ENCODE data around the gene PHPT1. TPM values are rescaled to one million over a fixed set of nuclear protein-coding genes. Genes with fewer than 3 reads are reported as not detected.

The PHPT1 gene
- total and polyA plus RNA-seq, 2 experiments from 2014 or later = 86.2 to 437 TPM

- Histone ChIP-seq H3K27ac (ENCODE audit: low read depth) (no peak overlapping the region), H3K4me2 (peak overlapping the region; percentile 87), H3F3A (replicated peaks; ENCODE audit: low read depth) (no peaks in the 10 kb centered on the region), H3K9me2 (ENCODE audit: insufficient read depth) (no peaks in the 10 kb centered on the region), H3K36me3 (ENCODE audit: insufficient read depth) (no peaks in the 10 kb centered on the region), H3K4me1 (ENCODE audit: insufficient read depth) (peaks cover 7% of the 10 kb centered on the region), H4K20me1 (replicated peaks; ENCODE audit: insufficient read depth) (peaks cover 32% of the 10 kb centered on the region), H3K4me3 (peak overlapping the region; percentile 91), H3K79me2 (replicated peaks; ENCODE audit: insufficient read depth) (peaks cover 50% of the 10 kb centered on the region), H2AFZ (no peak overlapping the region), H3K27me3 (ENCODE audit: insufficient read depth) (no peaks in the 10 kb centered on the region)
- Mint-ChIP-seq H3K27ac (0 out of 2 replicates have a peak overlapping the region, but pooled peaks have one; percentile 13), H3K9me3 (no peaks in the 10 kb centered on the region), H3K36me3 (ENCODE audit: low read depth) (0 out of 3 replicates have a peak, but pooled peaks cover 2% of the 10 kb centered on the region), H3K27me3 (ENCODE audit: insufficient read depth, low read depth, poor library complexity) (peaks cover 17% of the 10 kb centered on the region), H3K4me3 (peak overlapping the region; percentile 78), H3K4me1 (peaks cover 7% of the 10 kb centered on the region; the same call in 2 of the 3 replicates)
- ATAC-seq (peak; percentile 65), DNase-seq (ENCODE audit: low spot score) (peak; percentile 74)
- TF ChIP-seq EZH2phosphoT487 (IDR thresholded peaks at IDR 0.05; ENCODE audit: unreplicated experiment) (no peak), STAT1 (IDR thresholded peaks at IDR 0.05; ENCODE audit: unreplicated experiment) (no peak), EZH2 (IDR thresholded peaks at IDR 0.05; ENCODE audit: low read depth, unreplicated experiment) (no peak), CREB1 (CRISPR knock-in tag; IDR thresholded peaks at IDR 0.05; ENCODE audit: low read depth) (no peak), NANOG (IDR thresholded peaks at IDR 0.05; ENCODE audit: borderline replicate concordance) (no peak), JUNB (IDR thresholded peaks at IDR 0.05; ENCODE audit: unreplicated experiment) (no peak)
These were observed 37.7 kb downstream of the PHPT1 start for GRCh38 chr9:136886610-136887597.

DNA sequence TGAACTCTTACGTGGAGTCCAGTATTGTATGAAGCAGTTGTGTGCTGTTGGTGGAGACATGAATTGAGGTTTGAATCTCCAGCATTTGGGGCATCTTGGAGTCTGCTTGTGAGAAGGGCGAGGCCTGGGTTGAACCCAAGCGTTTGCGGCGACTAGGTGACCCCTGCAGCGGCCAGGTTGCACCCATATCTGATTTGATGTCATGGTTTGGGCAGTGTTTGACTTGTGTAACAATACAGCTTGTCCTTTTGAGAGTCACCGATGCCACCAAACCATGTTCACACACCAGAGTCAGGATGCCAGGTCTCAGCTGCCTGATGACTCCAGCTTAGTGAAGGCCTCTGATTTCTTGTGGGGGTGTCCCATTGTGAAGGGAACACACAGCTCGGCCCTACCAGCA lies 39.2 kb downstream of the PHPT1 start:
- peaks cover 47% of the 10 kb centered on the region for H4K20me1 ChIP-seq (replicated peaks; ENCODE audit: insufficient read depth)
- H3K9me3 Mint-ChIP-seq = no peaks in the 10 kb centered on the region
- H3K79me2 ChIP-seq (replicated peaks; ENCODE audit: insufficient read depth) = peaks cover 66% of the 10 kb centered on the region
- TF ChIP-seq STAT1 (IDR thresholded peaks at IDR 0.05; ENCODE audit: unreplicated experiment) (no peak), POLR2AphosphoS5 (IDR thresholded peaks at IDR 0.05; ENCODE audit: low read depth) (no peak), CREB1 (CRISPR knock-in tag; IDR thresholded peaks at IDR 0.05; ENCODE audit: low read depth) (no peak), JUNB (IDR thresholded peaks at IDR 0.05; ENCODE audit: unreplicated experiment) (no peak), EZH2phosphoT487 (IDR thresholded peaks at IDR 0.05; ENCODE audit: unreplicated experiment) (no peak), EZH2 (IDR thresholded peaks at IDR 0.05; ENCODE audit: low read depth, unreplicated experiment) (no peak), ZNF331 (CRISPR knock-in tag; IDR thresholded peaks at IDR 0.05; ENCODE audit: low read depth) (no peak), REST (IDR thresholded peaks at IDR 0.05; ENCODE audit: unreplicated experiment) (no peak)
- TF ChIP-seq, protein P1, sequence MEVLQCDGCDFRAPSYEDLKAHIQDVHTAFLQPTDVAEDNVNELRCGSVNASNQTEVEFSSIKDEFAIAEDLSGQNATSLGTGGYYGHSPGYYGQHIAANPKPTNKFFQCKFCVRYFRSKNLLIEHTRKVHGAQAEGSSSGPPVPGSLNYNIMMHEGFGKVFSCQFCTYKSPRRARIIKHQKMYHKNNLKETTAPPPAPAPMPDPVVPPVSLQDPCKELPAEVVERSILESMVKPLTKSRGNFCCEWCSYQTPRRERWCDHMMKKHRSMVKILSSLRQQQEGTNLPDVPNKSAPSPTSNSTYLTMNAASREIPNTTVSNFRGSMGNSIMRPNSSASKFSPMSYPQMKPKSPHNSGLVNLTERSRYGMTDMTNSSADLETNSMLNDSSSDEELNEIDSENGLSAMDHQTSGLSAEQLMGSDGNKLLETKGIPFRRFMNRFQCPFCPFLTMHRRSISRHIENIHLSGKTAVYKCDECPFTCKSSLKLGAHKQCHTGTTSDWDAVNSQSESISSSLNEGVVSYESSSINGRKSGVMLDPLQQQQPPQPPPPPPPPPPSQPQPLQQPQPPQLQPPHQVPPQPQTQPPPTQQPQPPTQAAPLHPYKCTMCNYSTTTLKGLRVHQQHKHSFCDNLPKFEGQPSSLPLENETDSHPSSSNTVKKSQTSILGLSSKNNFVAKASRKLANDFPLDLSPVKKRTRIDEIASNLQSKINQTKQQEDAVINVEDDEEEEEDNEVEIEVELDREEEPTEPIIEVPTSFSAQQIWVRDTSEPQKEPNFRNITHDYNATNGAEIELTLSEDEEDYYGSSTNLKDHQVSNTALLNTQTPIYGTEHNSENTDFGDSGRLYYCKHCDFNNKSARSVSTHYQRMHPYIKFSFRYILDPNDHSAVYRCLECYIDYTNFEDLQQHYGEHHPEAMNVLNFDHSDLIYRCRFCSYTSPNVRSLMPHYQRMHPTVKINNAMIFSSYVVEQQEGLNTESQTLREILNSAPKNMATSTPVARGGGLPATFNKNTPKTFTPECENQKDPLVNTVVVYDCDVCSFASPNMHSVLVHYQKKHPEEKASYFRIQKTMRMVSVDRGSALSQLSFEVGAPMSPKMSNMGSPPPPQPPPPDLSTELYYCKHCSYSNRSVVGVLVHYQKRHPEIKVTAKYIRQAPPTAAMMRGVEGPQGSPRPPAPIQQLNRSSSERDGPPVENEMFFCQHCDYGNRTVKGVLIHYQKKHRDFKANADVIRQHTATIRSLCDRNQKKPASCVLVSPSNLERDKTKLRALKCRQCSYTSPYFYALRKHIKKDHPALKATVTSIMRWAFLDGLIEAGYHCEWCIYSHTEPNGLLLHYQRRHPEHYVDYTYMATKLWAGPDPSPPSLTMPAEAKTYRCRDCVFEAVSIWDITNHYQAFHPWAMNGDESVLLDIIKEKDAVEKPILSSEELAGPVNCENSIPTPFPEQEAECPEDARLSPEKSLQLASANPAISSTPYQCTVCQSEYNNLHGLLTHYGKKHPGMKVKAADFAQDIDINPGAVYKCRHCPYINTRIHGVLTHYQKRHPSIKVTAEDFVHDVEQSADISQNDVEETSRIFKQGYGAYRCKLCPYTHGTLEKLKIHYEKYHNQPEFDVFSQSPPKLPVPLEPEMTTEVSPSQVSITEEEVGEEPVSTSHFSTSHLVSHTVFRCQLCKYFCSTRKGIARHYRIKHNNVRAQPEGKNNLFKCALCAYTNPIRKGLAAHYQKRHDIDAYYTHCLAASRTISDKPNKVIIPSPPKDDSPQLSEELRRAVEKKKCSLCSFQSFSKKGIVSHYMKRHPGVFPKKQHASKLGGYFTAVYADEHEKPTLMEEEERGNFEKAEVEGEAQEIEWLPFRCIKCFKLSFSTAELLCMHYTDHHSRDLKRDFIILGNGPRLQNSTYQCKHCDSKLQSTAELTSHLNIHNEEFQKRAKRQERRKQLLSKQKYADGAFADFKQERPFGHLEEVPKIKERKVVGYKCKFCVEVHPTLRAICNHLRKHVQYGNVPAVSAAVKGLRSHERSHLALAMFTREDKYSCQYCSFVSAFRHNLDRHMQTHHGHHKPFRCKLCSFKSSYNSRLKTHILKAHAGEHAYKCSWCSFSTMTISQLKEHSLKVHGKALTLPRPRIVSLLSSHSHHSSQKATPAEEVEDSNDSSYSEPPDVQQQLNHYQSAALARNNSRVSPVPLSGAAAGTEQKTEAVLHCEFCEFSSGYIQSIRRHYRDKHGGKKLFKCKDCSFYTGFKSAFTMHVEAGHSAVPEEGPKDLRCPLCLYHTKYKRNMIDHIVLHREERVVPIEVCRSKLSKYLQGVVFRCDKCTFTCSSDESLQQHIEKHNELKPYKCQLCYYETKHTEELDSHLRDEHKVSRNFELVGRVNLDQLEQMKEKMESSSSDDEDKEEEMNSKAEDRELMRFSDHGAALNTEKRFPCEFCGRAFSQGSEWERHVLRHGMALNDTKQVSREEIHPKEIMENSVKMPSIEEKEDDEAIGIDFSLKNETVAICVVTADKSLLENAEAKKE (CRISPR knock-in tag; IDR thresholded peaks at IDR 0.05) = no peak

More for the DNA sequence above, 39.2 kb downstream of the PHPT1 start:
- Mint-ChIP-seq H3K36me3 (ENCODE audit: low read depth) (peaks cover 2% of the 10 kb centered on the region; the same call in 1 of the 3 replicates), H3K4me1 (peaks cover 7% of the 10 kb centered on the region; the same call in 2 of the 3 replicates), H3K27me3 (ENCODE audit: insufficient read depth, low read depth, poor library complexity) (peaks cover 17% of the 10 kb centered on the region), H3K4me3 (no peak overlapping the region), H3K27ac (no peak overlapping the region)
- no peaks in the 10 kb centered on the region for H3K27me3 ChIP-seq (ENCODE audit: insufficient read depth)
- H3K36me3 ChIP-seq (ENCODE audit: insufficient read depth) = no peaks in the 10 kb centered on the region
- no peaks in the 10 kb centered on the region for H3F3A ChIP-seq (replicated peaks; ENCODE audit: low read depth)
- ATAC-seq (no peak), DNase-seq (ENCODE audit: low spot score) (no peak)
- no peaks in the 10 kb centered on the region for H3K9me2 ChIP-seq (ENCODE audit: insufficient read depth)
- H3K4me3 ChIP-seq = no peak overlapping the region
- H3K27ac ChIP-seq (ENCODE audit: low read depth) = no peak overlapping the region
- no peak overlapping the region for H3K4me2 ChIP-seq
- H3K4me1 ChIP-seq (ENCODE audit: insufficient read depth) = peaks cover 7% of the 10 kb centered on the region
- no peak overlapping the region for H2AFZ ChIP-seq

Measured in GM23338 (cell line).